Activated naive CD4-positive, alpha-beta T cell treated with anti-CD3 and anti-CD28 coated beads, Interleukin-2, amount 10 ng/mL, durations not matched to agents 7 days and 5 days (primary cell): ENCODE measurements around the gene FOXP1.

ENCODE experiments used
- CTCF ChIA-PET: fragments of 350-600 bp; sonication (Branson Sonifier 250); formaldehyde crosslinking; loops from one replicate; lab custom pipeline; 2021; ENCODE audit warnings: antibody characterized with exemption; lab: Charles Lee
- DNase-seq: peaks from one replicate; pipeline ENCODE4 v3.0.0-alpha.2; 2020
- H3K27ac Mint-ChIP-seq: one replicate; pipeline ENCODE4 v1.8.0; 2021; ENCODE audit warnings: mild to moderate bottlenecking, moderate library complexity, mixed read lengths
- H3K27me3 Mint-ChIP-seq: one replicate; pipeline ENCODE4 v1.8.0; 2021; ENCODE audit warnings: mild to moderate bottlenecking, mixed read lengths
- H3K36me3 Mint-ChIP-seq: one replicate; pipeline ENCODE4 v1.8.0; 2021; ENCODE audit warnings: mixed read lengths
- H3K4me1 Mint-ChIP-seq: one replicate; pipeline ENCODE4 v1.8.0; 2021; ENCODE audit warnings: mixed read lengths
- H3K4me3 Mint-ChIP-seq: one replicate; pipeline ENCODE4 v1.8.0; 2021; ENCODE audit warnings: mild to moderate bottlenecking, moderate library complexity, mixed read lengths
- H3K9me3 Mint-ChIP-seq: one replicate; pipeline ENCODE4 v1.8.0; 2021; ENCODE audit warnings: mixed read lengths

The FOXP1 gene

GRCh38 chr3:71310359-71310979 lies 273.1 kb downstream of the FOXP1 start:
- Mint-ChIP-seq H3K4me3 (no peak overlapping the region), H3K9me3 (no peaks in the 10 kb centered on the region), H3K36me3 (peaks cover 4% of the 10 kb centered on the region), H3K27me3 (peaks cover 3% of the 10 kb centered on the region), H3K27ac (no peak overlapping the region), H3K4me1 (peaks cover 48% of the 10 kb centered on the region)
- CTCF ChIA-PET = no interaction called here
- DNase-seq = no peak

GRCh38 chr3:71309886-71310285 lies 273.6 kb downstream of the FOXP1 start:
- Mint-ChIP-seq H3K9me3 (no peaks in the 10 kb centered on the region), H3K4me3 (no peak overlapping the region), H3K27me3 (peaks cover 3% of the 10 kb centered on the region), H3K36me3 (peaks cover 4% of the 10 kb centered on the region), H3K4me1 (peaks cover 52% of the 10 kb centered on the region), H3K27ac (no peak overlapping the region)
- no peak for DNase-seq
- CTCF ChIA-PET = no interaction called here

DNA sequence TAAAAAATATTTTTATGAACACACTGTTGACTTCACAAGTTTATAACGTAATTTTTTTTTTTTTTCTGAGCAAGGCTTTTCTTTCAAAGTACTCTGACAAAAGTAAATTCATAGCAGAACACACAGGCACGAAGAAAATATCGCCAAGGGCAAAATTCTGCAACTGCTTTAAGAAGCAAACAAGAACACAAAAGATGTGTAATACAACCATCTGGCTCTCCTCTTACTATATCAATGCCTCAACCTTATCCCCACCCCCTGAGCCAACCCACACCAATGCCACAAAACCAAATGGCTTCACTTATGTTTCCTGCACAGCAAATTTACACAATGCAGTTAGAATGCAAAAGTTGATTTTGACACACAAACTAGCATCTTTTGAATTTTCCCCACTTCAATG lies 274.2 kb downstream of the FOXP1 start:
- CTCF ChIA-PET = no interaction called here

GRCh38 chr3:71308836-71309235 lies 274.7 kb downstream of the FOXP1 start:
- Mint-ChIP-seq H3K9me3 (no peaks in the 10 kb centered on the region), H3K36me3 (peaks cover 4% of the 10 kb centered on the region), H3K27me3 (peaks cover 6% of the 10 kb centered on the region), H3K4me3 (no peak overlapping the region), H3K27ac (no peak overlapping the region), H3K4me1 (peaks cover 62% of the 10 kb centered on the region)
- CTCF ChIA-PET = no interaction called here
- no peak for DNase-seq

More for the DNA sequence above, 274.2 kb downstream of the FOXP1 start:
- Mint-ChIP-seq H3K9me3 (no peaks in the 10 kb centered on the region), H3K4me1 (peaks cover 57% of the 10 kb centered on the region), H3K27me3 (peaks cover 3% of the 10 kb centered on the region), H3K4me3 (no peak overlapping the region), H3K36me3 (peaks cover 4% of the 10 kb centered on the region), H3K27ac (no peak overlapping the region)
- DNase-seq = peak; percentile 67

GRCh38 chr3:71307991-71308697 lies 275.4 kb downstream of the FOXP1 start:
- DNase-seq = no peak
- peak overlapping the region; percentile 19 for H3K4me3 Mint-ChIP-seq
- H3K9me3 Mint-ChIP-seq = no peaks in the 10 kb centered on the region
- CTCF ChIA-PET = interaction anchor here (1.4 kb wide), 1 partner anchor 89 kb away, joined by 6 read pairs; no protein-coding TSS in a partner anchor
- H3K36me3 Mint-ChIP-seq = peaks cover 4% of the 10 kb centered on the region
- H3K27me3 Mint-ChIP-seq = peaks cover 11% of the 10 kb centered on the region
- H3K4me1 Mint-ChIP-seq = peaks cover 69% of the 10 kb centered on the region
- H3K27ac Mint-ChIP-seq = no peak overlapping the region

DNA sequence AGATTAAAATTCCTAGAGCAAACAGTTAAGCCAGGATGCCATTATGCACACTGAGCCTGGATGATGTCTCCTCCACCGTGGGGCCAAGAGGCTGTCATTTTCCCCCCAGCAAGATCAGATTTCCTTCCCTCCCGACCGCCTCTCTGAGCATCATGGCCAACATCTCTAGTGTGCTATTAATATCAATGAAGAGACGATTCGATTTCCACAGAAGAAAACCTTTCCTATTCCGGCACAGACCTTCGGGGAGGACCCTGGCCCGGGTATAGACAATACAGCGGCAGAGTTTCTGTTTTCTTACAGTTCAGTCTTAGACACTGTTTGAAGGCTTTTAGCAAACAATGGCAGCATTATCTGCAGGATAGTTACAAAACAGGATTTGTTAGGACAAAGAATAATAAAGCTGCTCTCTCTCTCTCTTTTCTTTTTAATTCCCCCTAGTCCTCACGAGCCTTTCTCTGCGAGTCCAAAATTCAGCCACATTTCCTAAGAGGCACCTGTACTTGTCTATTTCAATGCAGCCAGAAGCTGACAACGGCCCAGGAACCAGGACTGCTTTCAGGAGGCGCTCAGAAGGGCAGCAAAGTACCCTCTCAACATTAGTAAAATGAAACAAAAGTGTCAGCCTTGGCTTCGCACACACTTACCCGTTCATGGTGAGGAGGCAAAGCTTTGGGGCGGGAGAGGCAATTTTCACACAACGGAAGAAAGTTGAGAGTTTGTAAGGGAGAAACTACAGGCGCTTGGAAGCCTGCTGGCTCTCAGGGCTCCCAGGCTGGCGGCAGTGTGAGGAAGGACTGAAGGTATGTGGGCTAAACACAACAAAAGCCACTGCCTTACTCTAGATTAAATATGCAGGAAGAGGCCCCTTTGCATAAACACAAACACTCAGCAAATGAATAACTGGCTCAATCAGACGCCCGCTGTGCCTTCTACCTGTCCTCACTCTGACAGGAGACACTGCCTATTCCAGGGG lies 278.0 kb downstream of the FOXP1 start:
- H3K27me3 Mint-ChIP-seq = peaks cover 9% of the 10 kb centered on the region
- no peaks in the 10 kb centered on the region for H3K9me3 Mint-ChIP-seq
- H3K4me1 Mint-ChIP-seq = peaks cover 86% of the 10 kb centered on the region
- peak overlapping the region; percentile 87 for H3K27ac Mint-ChIP-seq
- peak overlapping the region; percentile 81 for H3K4me3 Mint-ChIP-seq
- CTCF ChIA-PET = interaction anchor here (0.6 to 2.1 kb wide), 6 partner anchors 90 to 755 kb away, joined by 3 to 6 read pairs (median 4); no protein-coding TSS in a partner anchor
- H3K36me3 Mint-ChIP-seq = peaks cover 9% of the 10 kb centered on the region
- DNase-seq = peak; percentile 41

- peaks cover 7% of the 10 kb centered on the region for H3K27me3 Mint-ChIP-seq
- peaks cover 16% of the 10 kb centered on the region for H3K36me3 Mint-ChIP-seq
- H3K27ac Mint-ChIP-seq = peak overlapping the region; percentile 87
- peaks cover 87% of the 10 kb centered on the region for H3K4me1 Mint-ChIP-seq
- H3K9me3 Mint-ChIP-seq = no peaks in the 10 kb centered on the region
- H3K4me3 Mint-ChIP-seq = peak overlapping the region; percentile 81
- DNase-seq = peak; percentile 49
- CTCF ChIA-PET = interaction anchor here (1.0 to 2.1 kb wide), 5 partner anchors 191 to 754 kb away, joined by 4 to 6 read pairs (median 5); no protein-coding TSS in a partner anchor
Observed at GRCh38 chr3:71304684-71305083, 278.8 kb downstream of the FOXP1 start.

DNA sequence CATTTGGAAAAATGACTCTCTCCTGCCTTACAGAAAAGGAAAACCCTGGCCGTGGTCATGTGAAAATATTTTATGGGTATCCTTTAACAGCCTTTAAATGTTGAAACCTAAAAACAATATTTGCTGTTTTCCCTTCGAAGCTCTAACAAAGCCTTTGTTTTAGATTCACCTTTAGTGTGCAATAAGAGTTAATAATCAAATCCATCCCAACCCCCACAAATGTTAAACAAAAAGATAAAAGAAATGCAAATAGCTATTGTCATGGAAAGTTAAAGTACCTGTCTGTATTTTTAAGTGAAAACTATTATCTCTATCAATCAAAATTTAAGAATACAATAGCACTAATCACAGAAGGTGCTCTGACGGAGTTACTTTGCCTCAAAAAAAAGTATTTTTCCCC lies 279.3 kb downstream of the FOXP1 start:
- Mint-ChIP-seq H3K9me3 (no peaks in the 10 kb centered on the region), H3K27me3 (peaks cover 7% of the 10 kb centered on the region), H3K4me3 (peak overlapping the region; percentile 81), H3K4me1 (peaks cover 85% of the 10 kb centered on the region), H3K36me3 (peaks cover 19% of the 10 kb centered on the region), H3K27ac (peak overlapping the region; percentile 87)
- CTCF ChIA-PET = interaction anchor here (1.0 to 2.1 kb wide), 7 partner anchors 72 to 754 kb away, joined by 3 to 6 read pairs (median 4); no protein-coding TSS in a partner anchor
- no peak for DNase-seq

GRCh38 chr3:71303627-71304200 lies 279.8 kb downstream of the FOXP1 start:
- CTCF ChIA-PET = interaction anchor here (1.0 to 2.1 kb wide), 7 partner anchors 72 to 753 kb away, joined by 3 to 6 read pairs (median 4); no protein-coding TSS in a partner anchor
- no peak for DNase-seq
- H3K4me3 Mint-ChIP-seq = peak overlapping the region; percentile 81

GRCh38 chr3:71302604-71303003 lies 280.9 kb downstream of the FOXP1 start:
- Mint-ChIP-seq H3K9me3 (no peaks in the 10 kb centered on the region), H3K36me3 (peaks cover 24% of the 10 kb centered on the region), H3K4me1 (peaks cover 70% of the 10 kb centered on the region), H3K4me3 (peak overlapping the region; percentile 56), H3K27me3 (peaks cover 7% of the 10 kb centered on the region), H3K27ac (peak overlapping the region; percentile 75)
- no peak for DNase-seq
- CTCF ChIA-PET = interaction anchor here (0.5 kb wide), 1 partner anchor 18 kb away, joined by 3 read pairs; no protein-coding TSS in a partner anchor

More at GRCh38 chr3:71303627-71304200, 279.8 kb downstream of the FOXP1 start:
- H3K4me1 Mint-ChIP-seq = peaks cover 80% of the 10 kb centered on the region
- H3K9me3 Mint-ChIP-seq = no peaks in the 10 kb centered on the region
- peaks cover 7% of the 10 kb centered on the region for H3K27me3 Mint-ChIP-seq
- peaks cover 20% of the 10 kb centered on the region for H3K36me3 Mint-ChIP-seq
- peak overlapping the region; percentile 67 for H3K27ac Mint-ChIP-seq

GRCh38 chr3:71300951-71301393 lies 282.6 kb downstream of the FOXP1 start:
- peak overlapping the region; percentile 71 for H3K27ac Mint-ChIP-seq

GRCh38 chr3:71299160-71299559 lies 284.4 kb downstream of the FOXP1 start:
- Mint-ChIP-seq H3K27ac (no peak overlapping the region), H3K36me3 (peaks cover 29% of the 10 kb centered on the region), H3K9me3 (no peaks in the 10 kb centered on the region), H3K4me3 (no peak overlapping the region), H3K27me3 (peaks cover 7% of the 10 kb centered on the region), H3K4me1 (peaks cover 50% of the 10 kb centered on the region)
- DNase-seq = no peak
- CTCF ChIA-PET = interaction anchor here (0.6 kb wide), 1 partner anchor 294 kb away, joined by 3 read pairs; no protein-coding TSS in a partner anchor

More at GRCh38 chr3:71300951-71301393, 282.6 kb downstream of the FOXP1 start:
- Mint-ChIP-seq H3K4me3 (peak overlapping the region; percentile 48), H3K27me3 (peaks cover 7% of the 10 kb centered on the region), H3K9me3 (no peaks in the 10 kb centered on the region), H3K4me1 (peaks cover 65% of the 10 kb centered on the region), H3K36me3 (peaks cover 26% of the 10 kb centered on the region)
- DNase-seq = no peak
- CTCF ChIA-PET = interaction anchor here (1.0 to 1.6 kb wide), 2 partner anchors 231 to 750 kb away, joined by 3 to 5 read pairs; no protein-coding TSS in a partner anchor

DNA sequence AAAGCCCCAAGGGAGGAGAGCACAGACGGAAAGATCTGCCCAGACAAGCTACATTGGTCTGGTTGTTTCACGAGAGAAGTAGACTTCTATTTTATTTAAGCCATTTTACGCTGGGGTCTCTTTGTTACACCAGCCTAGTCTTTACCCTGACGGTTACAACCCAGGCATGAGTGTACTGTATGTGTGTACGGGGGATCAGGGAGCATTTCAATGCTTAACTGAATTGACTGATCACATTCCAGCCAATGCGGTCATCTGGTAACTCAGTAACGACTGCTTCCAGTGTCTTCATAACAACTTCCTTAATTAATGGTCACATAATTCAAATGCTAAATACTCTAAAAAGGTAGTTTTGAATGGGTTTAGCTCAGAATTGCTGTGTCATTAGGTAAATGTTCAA lies 288.6 kb downstream of the FOXP1 start:
- no peak overlapping the region for H3K4me3 Mint-ChIP-seq
- CTCF ChIA-PET = no interaction called here
- H3K36me3 Mint-ChIP-seq = peaks cover 16% of the 10 kb centered on the region
- no peaks in the 10 kb centered on the region for H3K9me3 Mint-ChIP-seq
- DNase-seq = no peak
- peaks cover 13% of the 10 kb centered on the region for H3K4me1 Mint-ChIP-seq
- no peak overlapping the region for H3K27ac Mint-ChIP-seq
- H3K27me3 Mint-ChIP-seq = no peaks in the 10 kb centered on the region
